Osteocyte (in vitro differentiated cells): ENCODE measurements around the gene EXD3. TPM values are rescaled to one million over a fixed set of nuclear protein-coding genes. Genes with fewer than 3 reads are reported as not detected.
A peak's percentile ranks its signal among the peaks of the same experiment; 100 is the strongest.

Experiments used
- DNase-seq: peaks from one replicate; pipeline ENCODE4 v3.0.0; 2021; ENCODE audit warnings: mixed read lengths; ENCODE audit not compliant: unreplicated experiment; ENCODE audit errors: extremely low spot score
- H3K27ac Mint-ChIP-seq: one replicate; pipeline ENCODE4 v1.8.0; 2021; ENCODE audit warnings: mild to moderate bottlenecking, mixed read lengths; ENCODE audit not compliant: unreplicated experiment
- H3K27me3 Mint-ChIP-seq: one replicate; pipeline ENCODE4 v1.8.0; 2021; ENCODE audit warnings: mixed read lengths; ENCODE audit not compliant: unreplicated experiment
- H3K36me3 Mint-ChIP-seq: one replicate; pipeline ENCODE4 v1.8.0; 2021; ENCODE audit warnings: mixed read lengths; ENCODE audit not compliant: unreplicated experiment
- H3K4me1 Mint-ChIP-seq: one replicate; pipeline ENCODE4 v1.8.0; 2021; ENCODE audit warnings: mixed read lengths; ENCODE audit not compliant: unreplicated experiment
- H3K4me3 Mint-ChIP-seq: one replicate; pipeline ENCODE4 v1.8.0; 2021; ENCODE audit warnings: mild to moderate bottlenecking, moderate library complexity, mixed read lengths; ENCODE audit not compliant: unreplicated experiment
- H3K9me3 Mint-ChIP-seq: one replicate; pipeline ENCODE4 v1.8.0; 2021; ENCODE audit warnings: mixed read lengths; ENCODE audit not compliant: unreplicated experiment
- total RNA-seq: library from RNA; stranded (reverse); gene quantifications from 2 replicates; pipeline ENCODE4 v1.2.1, GENCODE V29; 2021
- TF ChIP-seq, protein P1 (sequence below): fragments of 200-600 bp; sonication (generic); IDR thresholded peaks from 2 replicates; pipeline ENCODE4 v1.5.0; 2021; ENCODE audit warnings: antibody characterized with exemption, mild to moderate bottlenecking, moderate library complexity

The EXD3 gene
- total RNA-seq, 1 donor from 2014 or later, result 21.5 TPM

- Mint-ChIP-seq H3K27me3 (no peaks in the 10 kb centered on the region), H3K9me3 (no peaks in the 10 kb centered on the region)
- TF ChIP-seq, protein P1, sequence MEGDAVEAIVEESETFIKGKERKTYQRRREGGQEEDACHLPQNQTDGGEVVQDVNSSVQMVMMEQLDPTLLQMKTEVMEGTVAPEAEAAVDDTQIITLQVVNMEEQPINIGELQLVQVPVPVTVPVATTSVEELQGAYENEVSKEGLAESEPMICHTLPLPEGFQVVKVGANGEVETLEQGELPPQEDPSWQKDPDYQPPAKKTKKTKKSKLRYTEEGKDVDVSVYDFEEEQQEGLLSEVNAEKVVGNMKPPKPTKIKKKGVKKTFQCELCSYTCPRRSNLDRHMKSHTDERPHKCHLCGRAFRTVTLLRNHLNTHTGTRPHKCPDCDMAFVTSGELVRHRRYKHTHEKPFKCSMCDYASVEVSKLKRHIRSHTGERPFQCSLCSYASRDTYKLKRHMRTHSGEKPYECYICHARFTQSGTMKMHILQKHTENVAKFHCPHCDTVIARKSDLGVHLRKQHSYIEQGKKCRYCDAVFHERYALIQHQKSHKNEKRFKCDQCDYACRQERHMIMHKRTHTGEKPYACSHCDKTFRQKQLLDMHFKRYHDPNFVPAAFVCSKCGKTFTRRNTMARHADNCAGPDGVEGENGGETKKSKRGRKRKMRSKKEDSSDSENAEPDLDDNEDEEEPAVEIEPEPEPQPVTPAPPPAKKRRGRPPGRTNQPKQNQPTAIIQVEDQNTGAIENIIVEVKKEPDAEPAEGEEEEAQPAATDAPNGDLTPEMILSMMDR, result no peak
Observed at GRCh38 chr9:137273611-137274320, 149.2 kb downstream of the EXD3 start.

DNA sequence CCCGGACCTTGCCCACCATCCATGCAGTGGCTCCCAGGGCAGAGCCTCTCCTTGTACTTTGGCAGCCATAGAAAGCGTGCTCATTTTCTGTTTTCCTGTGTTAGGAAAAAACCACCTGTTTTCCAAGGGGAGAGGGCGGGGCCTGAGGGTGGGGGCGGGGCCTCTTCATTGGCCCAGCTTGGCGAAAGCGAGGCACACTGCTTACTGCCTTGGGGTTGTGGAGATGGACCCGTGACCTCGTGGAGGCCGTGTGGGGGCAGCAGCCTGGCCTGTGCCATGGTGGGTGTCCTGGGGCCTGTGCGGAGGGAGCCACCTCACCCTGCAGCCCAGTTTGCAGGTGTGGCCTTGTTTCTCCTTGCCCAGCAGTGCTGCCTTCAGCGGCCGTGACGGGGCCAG, 149.9 kb downstream of the EXD3 start:
- no peak for DNase-seq
- H3K4me1 Mint-ChIP-seq, result peaks cover 36% of the 10 kb centered on the region
- no peak overlapping the region for H3K27ac Mint-ChIP-seq

More at GRCh38 chr9:137273611-137274320, 149.2 kb downstream of the EXD3 start:
- Mint-ChIP-seq H3K36me3 (peaks cover 13% of the 10 kb centered on the region), H3K27ac (no peak overlapping the region), H3K4me1 (peaks cover 33% of the 10 kb centered on the region), H3K4me3 (no peak overlapping the region)
- DNase-seq, result no peak

DNA sequence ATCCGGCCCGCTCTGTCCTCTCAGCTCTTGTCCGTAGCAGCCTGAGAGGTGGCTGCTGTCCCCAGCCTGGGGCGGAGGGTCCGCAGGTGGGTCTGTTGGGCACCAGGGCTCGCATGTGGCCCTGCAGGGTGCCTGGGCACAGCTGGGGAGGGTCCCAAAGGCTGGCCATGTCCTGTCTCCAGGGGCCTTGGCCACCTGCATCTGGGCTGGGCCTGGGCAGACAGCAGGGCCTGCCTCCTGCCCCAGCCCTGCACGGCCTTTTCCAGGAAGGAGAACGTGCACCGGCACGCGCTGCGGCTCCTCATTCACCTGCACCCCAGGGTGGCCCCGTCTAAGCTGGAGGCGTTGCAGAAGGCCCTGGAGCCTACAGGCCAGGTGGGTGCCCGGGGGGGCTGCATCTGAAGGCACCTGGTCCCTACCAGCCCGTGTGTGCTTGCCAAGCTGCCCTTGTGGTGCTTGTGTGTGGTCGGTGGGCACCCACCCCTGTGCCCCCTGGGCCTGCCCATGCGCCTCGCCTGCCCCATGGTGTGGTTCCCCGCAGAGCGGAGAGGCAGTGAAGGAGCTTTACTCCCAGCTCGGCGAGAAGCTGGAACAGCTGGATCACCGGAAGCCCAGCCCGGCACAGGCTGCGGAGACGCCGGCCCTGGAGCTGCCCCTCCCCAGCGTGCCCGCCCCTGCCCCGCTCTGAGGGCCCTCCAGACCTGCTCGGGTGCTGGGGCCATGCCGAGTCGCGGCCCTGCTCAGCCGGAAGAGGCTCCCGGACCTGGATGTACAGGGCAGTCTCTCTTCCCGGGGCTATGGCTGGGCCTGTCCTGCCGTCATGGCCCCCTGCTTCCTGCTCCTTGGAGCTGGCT, 150.5 kb downstream of the EXD3 start:
- TF ChIP-seq, protein P1, result no peak
- Mint-ChIP-seq H3K27me3 (no peaks in the 10 kb centered on the region), H3K36me3 (peaks cover 13% of the 10 kb centered on the region), H3K9me3 (no peaks in the 10 kb centered on the region), H3K27ac (no peak overlapping the region), H3K4me3 (no peak overlapping the region), H3K4me1 (peaks cover 32% of the 10 kb centered on the region)
- DNase-seq, result peak; percentile 83

More for the DNA sequence above, 149.9 kb downstream of the EXD3 start:
- TF ChIP-seq, protein P1, result no peak
- peaks cover 13% of the 10 kb centered on the region for H3K36me3 Mint-ChIP-seq
- H3K4me3 Mint-ChIP-seq, result no peak overlapping the region
- no peaks in the 10 kb centered on the region for H3K27me3 Mint-ChIP-seq
- H3K9me3 Mint-ChIP-seq, result no peaks in the 10 kb centered on the region

DNA sequence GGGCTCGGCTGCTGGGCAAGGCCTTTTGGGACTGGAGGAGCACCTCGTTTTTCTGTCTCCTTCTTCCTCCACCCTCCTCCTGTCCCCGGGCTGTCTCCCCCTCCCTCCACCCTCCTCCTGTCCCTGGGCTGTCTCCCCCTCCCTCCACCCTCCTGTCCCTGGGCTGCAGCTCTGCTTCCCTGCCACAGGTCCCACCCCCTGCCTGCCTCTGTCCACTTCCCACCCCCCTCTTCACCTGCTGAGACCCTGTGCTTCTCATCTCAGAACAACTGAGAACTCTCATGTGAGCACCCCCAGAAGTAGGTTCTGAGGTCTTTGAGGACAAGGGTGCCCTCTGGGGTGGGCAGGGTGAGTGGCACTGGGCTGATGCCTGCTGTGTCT, 151.3 kb downstream of the EXD3 start:
- Mint-ChIP-seq H3K4me1 (peaks cover 27% of the 10 kb centered on the region), H3K27me3 (no peaks in the 10 kb centered on the region), H3K4me3 (no peak overlapping the region), H3K27ac (no peak overlapping the region), H3K36me3 (peaks cover 13% of the 10 kb centered on the region), H3K9me3 (no peaks in the 10 kb centered on the region)
- DNase-seq, result no peak
- TF ChIP-seq, protein P1, result no peak
